SH-SY5Y (cell line): ENCODE results near the gene DLG2.
A peak's percentile ranks its signal among the peaks of the same experiment; 100 is the strongest.

Source experiments
- GATA2 ChIP-seq: IDR thresholded peaks from 2 replicates; pipeline ENCODE4 v1.6.1; 2011; ENCODE audit warnings: mild to moderate bottlenecking, low read depth, low read length
- GATA3 ChIP-seq: IDR thresholded peaks from 2 replicates; pipeline ENCODE4 v1.6.1; 2011; ENCODE audit warnings: low read depth, mild to moderate bottlenecking, low read length, moderate library complexity

GRCh38 chr11:83543706-83544439 lies 2083.3 kb downstream of the DLG2 start:
- peak; percentile 68 for TF ChIP-seq GATA2
- TF ChIP-seq GATA3: no peak
